Measurements from ENCODE around the gene REXO2. TPM values are rescaled to one million over a fixed set of nuclear protein-coding genes. Genes with fewer than 3 reads are reported as not detected.

The REXO2 gene
- total and polyA plus RNA-seq, 10 donors, result 46.4 to 118 (median 74.2) TPM

- no peak for DNase-seq
- H3K4me3 ChIP-seq, result no peak overlapping the region
- no peaks in the 10 kb centered on the region for H3K36me3 ChIP-seq
- H3K27ac ChIP-seq, result no peak overlapping the region
- WGBS, 5 donors, result 89 to 94% (median 91%) methylated on average over 3 of the region's 3 CpGs
- H3K27me3 ChIP-seq (replicated peaks in 1 of 7), result no peaks in the 10 kb centered on the region
- no peaks in the 10 kb centered on the region for H3K9me3 ChIP-seq
- no peak for TF ChIP-seq POLR2A (IDR thresholded peaks at IDR 0.05)
- no peak for TF ChIP-seq POLR2AphosphoS5 (IDR thresholded peaks at IDR 0.05)
- H3K4me1 ChIP-seq, result no peaks in the 10 kb centered on the region
- intact Hi-C loops (cut with DNase I; ENCODE audit: low total_unique reads), result no loop called here
Measured at GRCh38 chr11:114432893-114433292, 6.4 kb upstream of the REXO2 start.

- Histone ChIP-seq H3K4me1 (peaks cover 0 to 1% (median under 1%) of the 10 kb centered on the region in 6 donors), H3K27me3 (replicated peaks in 1 of 7) (no peaks in the 10 kb centered on the region), H3K36me3 (no peaks in the 10 kb centered on the region), H3K27ac (no peak overlapping the region), H3K9me3 (no peaks in the 10 kb centered on the region), H3K4me3 (no peak overlapping the region)
- DNase-seq, result no peak
- 67 to 88% (median 81%) methylated on average over 4 of the region's 4 CpGs for WGBS, 5 donors
- intact Hi-C loops (cut with DNase I; ENCODE audit: low total_unique reads), result no loop called here
- TF ChIP-seq POLR2A (IDR thresholded peaks at IDR 0.05), result no peak
Measured at GRCh38 chr11:114433376-114433775, 5.9 kb upstream of the REXO2 start.

- H3K27ac ChIP-seq, result no peak overlapping the region
- no peaks in the 10 kb centered on the region for H3K36me3 ChIP-seq
- intact Hi-C loops (cut with DNase I; ENCODE audit: low total_unique reads), result no loop called here
- no peaks in the 10 kb centered on the region for H3K27me3 ChIP-seq (replicated peaks in 1 of 7)
- WGBS, 5 donors, result 85 to 91% (median 88%) methylated on average over 6 of the region's 6 CpGs
- peak overlapping the region in 1 of 8 donors; percentile 95 for H3K4me3 ChIP-seq
- DNase-seq, result no peak
- no peaks in the 10 kb centered on the region for H3K9me3 ChIP-seq
- H3K4me1 ChIP-seq, result peaks cover 4 to 38% (median 30%) of the 10 kb centered on the region in 6 donors
- no peak for TF ChIP-seq POLR2A (IDR thresholded peaks at IDR 0.05)
- TF ChIP-seq POLR2AphosphoS5 (IDR thresholded peaks at IDR 0.05), result no peak
- no peak for TF ChIP-seq CTCF (IDR thresholded peaks at IDR 0.05 in 8 of 11, conservative IDR thresholded peaks at IDR 0.05 in 3 of 11)
Measured at GRCh38 chr11:114438303-114438702, 964 bp upstream of the REXO2 start.

GRCh38 chr11:114440121-114440860 lies 1.0 kb downstream of the REXO2 start:
- WGBS, 5 donors, result 20 to 38% (median 30%) methylated on average over 10 of the region's 10 CpGs

More at GRCh38 chr11:114440121-114440860, 1.0 kb downstream of the REXO2 start:
- no peaks in the 10 kb centered on the region for H3K27me3 ChIP-seq (replicated peaks in 1 of 7)
- no peak for DNase-seq
- H3K27ac ChIP-seq, result peak overlapping the region; percentile 67 to 90 (median 86)
- no peaks in the 10 kb centered on the region for H3K9me3 ChIP-seq
- peaks cover 4 to 38% (median 32%) of the 10 kb centered on the region in 6 donors for H3K4me1 ChIP-seq
- peak overlapping the region; percentile 78 to 95 (median 84) for H3K4me3 ChIP-seq
- no peak for TF ChIP-seq POLR2AphosphoS5 (IDR thresholded peaks at IDR 0.05)
- TF ChIP-seq POLR2A (IDR thresholded peaks at IDR 0.05), result no peak
- no peak for TF ChIP-seq CTCF (IDR thresholded peaks at IDR 0.05 in 8 of 11, conservative IDR thresholded peaks at IDR 0.05 in 3 of 11)
- peaks cover 0 to 17% (median 10%) of the 10 kb centered on the region in 6 donors for H3K36me3 ChIP-seq
- intact Hi-C loops (cut with DNase I; ENCODE audit: low total_unique reads), result no loop called here

Measured in spleen (tissue), 11 donors.